GM18867 (cell line): ENCODE results near the gene APH1B.
"Not testable (repeated sequence)": the region's sequence is repeated elsewhere in the genome, so short reads cannot be mapped to it uniquely, and the experiment has no call there.

Experiments used
- ATAC-seq: cut with Tn5 transposase; IDR thresholded peaks from one replicate; pipeline ENCODE4 v1.9.1; 2021; ENCODE audit warnings: mild to moderate bottlenecking, moderate library complexity; ENCODE audit not compliant: unreplicated experiment

The APH1B gene

GRCh38 chr15:63294359-63294758 is 17.0 kb downstream of the APH1B start:
- no peak for ATAC-seq

- no peak for ATAC-seq
Measured at GRCh38 chr15:63295341-63295740, 17.9 kb downstream of the APH1B start.

GRCh38 chr15:63296195-63296594 is 18.8 kb downstream of the APH1B start:
- ATAC-seq = no peak

- ATAC-seq = no peak
Measured at GRCh38 chr15:63299943-63300575, 22.7 kb downstream of the APH1B start.

GRCh38 chr15:63301088-63301487 is 23.7 kb downstream of the APH1B start:
- ATAC-seq = no peak

- no peak for ATAC-seq
Measured at GRCh38 chr15:63305260-63305659, 27.9 kb downstream of the APH1B start.

DNA sequence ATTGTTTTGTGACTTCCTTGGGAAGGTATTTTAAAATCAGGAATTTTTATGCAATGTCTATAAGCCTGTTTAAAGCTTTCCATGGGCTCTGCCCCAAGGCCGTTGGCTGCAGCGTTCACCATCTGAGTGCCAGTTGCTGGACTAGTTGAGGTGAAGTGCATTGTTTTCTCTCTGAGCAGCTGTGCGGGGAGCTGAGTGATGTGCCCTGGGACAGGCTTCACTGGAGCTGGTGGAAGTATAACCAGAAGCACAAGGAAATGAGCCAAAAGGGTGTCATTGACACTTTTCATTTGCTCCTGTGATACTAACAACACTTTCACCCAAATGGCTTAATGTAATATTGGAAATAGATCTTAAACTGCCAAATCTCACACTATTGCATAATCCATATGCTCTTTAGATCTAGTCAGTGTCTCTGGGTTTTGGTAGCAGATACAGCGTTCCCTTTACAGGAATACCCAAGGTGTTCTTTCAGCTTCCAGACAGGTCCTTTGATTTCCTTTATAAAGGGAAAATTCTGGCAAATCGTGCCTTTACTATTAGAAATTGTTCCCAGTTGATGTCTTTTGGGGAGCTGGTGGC is 29.2 kb downstream of the APH1B start:
- no peak for ATAC-seq

- ATAC-seq = no peak
Measured at GRCh38 chr15:63308491-63308890, 31.1 kb downstream of the APH1B start.

GRCh38 chr15:63308947-63309346 is 31.5 kb downstream of the APH1B start:
- no peak for ATAC-seq

DNA sequence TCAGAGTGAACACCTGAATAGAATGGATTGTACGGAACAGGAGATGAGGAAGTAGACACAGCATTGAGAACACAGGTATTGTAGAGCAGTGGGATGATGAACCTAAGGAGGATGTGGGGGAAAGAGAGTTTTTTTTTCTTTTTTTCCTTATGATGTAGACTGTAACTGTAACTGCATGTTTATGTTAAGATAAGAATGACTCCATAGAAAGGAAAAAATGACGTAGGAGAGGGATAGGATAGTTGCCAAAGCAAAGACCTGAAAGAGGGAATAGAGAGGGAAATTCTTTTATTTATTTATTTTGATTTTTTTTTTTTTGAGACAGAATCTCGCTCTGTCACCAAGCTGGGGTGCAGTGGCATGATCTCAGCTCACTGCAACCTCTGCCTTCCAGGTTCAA is 33.2 kb downstream of the APH1B start:
- no peak for ATAC-seq

DNA sequence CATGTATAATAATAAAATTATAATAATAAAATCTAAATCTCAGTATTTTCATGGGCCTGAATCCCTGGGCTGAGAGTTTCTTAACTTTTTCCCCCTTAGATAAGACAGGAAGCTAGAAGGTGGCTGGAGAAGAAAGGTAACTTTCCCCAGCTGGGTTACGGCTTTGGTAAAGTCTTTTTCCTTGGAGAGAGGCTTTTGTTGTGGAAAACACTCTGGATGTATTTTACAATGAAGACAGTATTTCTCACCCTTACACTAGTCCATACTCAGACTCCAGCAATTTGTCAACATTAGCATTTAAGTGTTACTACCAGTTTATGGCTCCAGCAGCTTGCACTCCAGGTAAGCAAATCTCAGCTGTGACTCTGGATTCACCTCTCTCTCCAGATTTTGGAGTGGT is 34.9 kb downstream of the APH1B start:
- ATAC-seq = no peak

GRCh38 chr15:63313825-63314224 is 36.4 kb downstream of the APH1B start:
- no peak for ATAC-seq

DNA sequence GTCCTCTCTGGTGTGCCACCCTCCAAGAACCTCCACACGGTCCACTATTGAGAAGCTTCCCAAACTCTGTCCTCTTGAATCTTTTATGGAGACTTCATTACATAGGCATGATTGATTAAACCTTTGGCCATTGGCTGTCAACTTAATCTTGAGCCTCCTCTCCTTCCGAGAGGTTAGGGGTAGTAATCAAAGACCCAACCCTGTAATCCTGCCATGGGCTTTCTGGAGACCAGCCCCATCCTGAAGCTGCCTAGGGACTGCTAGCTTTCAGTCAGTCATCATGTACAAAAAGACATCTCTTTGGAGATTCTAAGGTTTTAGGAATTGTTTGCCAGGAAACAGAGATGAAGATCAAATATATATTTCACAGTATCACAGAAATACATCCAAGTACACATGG is 37.0 kb downstream of the APH1B start:
- no peak for ATAC-seq

GRCh38 chr15:63318344-63318743 is 40.9 kb downstream of the APH1B start:
- no peak for ATAC-seq

GRCh38 chr15:63319065-63319464 is 41.7 kb downstream of the APH1B start:
- no peak for ATAC-seq

GRCh38 chr15:63320446-63320845 is 43.0 kb downstream of the APH1B start:
- not testable (repeated sequence) for ATAC-seq

DNA sequence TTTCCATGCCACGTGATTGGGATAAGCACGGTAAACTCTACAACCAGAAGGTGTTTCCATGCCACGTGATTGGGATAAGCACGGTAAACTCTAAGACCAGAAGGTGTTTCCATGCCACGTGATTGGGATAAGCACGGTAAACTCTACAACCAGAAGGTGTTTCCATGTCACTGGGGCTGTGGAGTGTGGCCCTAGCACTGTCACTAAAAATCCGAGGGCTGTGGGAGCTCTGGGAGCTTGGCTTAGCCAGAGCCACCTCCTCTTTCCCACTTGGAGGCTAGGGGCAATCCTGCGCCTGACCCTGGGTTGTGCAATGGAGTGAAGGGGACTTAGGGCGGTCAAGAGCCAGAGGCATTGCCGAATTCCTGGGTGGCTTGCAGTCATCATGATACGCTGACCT is 43.6 kb downstream of the APH1B start:
- ATAC-seq = not testable (repeated sequence)

- no peak for ATAC-seq
Measured at GRCh38 chr15:63321462-63321861, 44.1 kb downstream of the APH1B start.

DNA sequence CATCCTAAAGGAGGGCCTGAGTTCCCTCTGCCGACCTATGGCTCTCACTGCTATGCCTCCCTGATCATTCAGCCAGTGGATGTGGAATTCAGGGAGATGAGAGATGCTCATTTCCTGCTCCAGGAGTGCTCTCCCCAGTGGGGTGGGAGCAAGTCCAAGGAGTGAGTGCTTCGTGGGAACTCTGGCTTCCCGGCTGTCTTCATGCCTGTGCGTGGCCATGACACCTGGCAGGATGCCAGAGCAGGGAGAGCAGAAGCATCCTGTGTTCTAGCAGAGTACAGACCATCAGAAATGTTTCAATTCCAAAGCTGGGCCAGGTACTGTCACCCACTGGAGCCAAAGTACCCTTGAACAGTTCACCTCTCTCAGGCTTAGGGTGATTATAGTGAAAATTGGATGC is 45.1 kb downstream of the APH1B start:
- ATAC-seq = no peak

DNA sequence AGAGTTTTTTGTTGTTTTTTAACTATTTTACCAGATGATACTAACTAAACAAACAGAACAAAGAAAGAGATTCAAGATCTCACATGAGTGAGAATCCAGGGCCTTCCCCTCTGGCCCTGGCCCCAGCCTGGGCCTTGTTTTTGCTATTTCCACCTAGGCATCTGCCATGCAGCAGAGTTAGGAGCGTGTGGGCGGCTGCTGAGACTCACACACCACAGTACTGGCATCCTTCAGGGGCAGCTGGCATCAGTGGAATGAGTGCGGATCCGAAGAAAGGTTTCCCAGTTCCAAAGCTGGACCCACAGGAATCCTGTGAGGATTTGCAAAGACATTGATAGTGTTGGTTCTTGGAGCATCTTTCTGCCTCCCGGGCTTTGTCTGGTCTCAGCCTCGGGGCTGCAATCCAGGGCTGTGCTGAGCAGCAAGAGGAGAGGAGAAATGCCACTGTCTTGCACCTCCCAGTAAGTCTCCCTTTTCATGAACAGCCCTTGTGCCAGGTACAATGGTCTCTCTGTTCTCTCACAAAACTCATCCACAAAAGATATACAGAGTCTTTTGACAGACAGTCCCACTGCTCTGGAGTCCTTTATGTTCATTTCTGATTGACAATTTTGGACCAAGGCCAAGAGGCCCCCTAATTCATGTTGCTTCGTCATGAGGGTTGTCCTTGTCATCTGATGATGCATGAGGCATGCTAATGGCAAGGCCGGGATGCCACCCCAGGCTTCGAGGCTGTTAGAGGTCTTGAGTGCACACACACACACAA is 46.6 kb downstream of the APH1B start:
- no peak for ATAC-seq

DNA sequence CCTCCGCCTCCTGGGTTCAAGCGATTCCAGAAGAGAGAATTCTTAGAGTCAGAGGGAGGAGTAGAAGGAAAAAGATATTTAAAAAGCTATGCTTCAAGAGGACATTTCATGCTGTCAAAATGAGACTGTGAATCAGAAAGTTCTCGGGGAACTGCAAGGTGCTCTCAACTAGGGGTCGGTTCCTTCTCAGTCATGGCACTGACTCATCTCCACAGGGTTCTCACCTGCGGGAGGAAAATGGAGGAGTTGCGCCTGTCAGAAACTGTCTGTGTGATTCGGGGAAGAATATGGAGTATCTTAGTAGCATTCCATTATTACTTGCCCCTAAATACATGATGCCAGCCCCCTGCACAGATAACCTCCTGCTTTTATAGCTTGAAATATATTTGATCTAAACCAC is 47.4 kb downstream of the APH1B start:
- no peak for ATAC-seq
